HG02973 (cell line): ENCODE data around the gene NPR3.
"Not testable (repeated sequence)": the region's sequence is repeated elsewhere in the genome, so short reads cannot be mapped to it uniquely, and the experiment has no call there.

Experiments used
- ATAC-seq: cut with Tn5 transposase; IDR thresholded peaks from one replicate; pipeline ENCODE4 v1.9.1; 2021; ENCODE audit warnings: moderate library complexity; ENCODE audit not compliant: unreplicated experiment

Gene NPR3

GRCh38 chr5:32760091-32760509, 49.0 kb downstream of the NPR3 start:
- ATAC-seq = no peak

DNA sequence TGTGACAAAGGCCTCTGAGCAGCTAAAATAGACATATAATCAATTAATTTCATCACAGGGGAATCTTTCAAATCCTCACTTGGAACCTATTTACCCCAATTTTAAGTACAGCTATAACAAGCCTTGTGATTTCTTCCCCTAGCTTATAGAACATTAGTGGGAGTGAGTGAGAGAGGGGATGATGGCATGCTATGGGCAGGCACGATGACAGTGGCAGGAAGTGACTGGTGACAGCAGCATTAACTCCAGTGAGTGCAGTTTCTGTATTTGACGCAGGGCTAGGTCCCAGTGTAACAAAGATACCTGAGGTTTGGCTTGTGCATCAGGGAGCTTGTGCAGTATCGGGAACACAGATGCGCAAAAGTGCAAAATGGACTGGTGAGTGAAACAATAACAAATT, 54.1 kb downstream of the NPR3 start:
- ATAC-seq = no peak

- no peak for ATAC-seq
Measured at GRCh38 chr5:32767948-32768467, 56.9 kb downstream of the NPR3 start.

DNA sequence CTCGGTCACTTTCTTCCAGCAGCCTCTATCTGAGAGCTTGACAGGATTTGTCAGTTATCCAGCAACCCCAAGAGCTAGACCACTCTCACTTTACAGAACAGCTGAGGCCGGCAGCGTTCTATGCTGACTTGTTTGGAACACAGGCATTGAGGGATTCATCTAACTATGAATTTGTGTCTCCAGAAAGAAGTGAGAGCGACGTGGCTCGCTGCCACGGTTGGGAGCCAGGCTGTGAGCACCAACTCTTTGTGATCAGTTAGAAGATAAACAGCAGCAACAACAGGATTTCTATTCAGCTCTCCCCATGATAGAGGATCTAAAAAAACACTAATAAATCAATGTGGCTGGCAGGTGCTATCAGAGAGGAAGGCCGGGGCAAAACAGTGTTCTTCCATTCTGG, 58.6 kb downstream of the NPR3 start:
- no peak for ATAC-seq

GRCh38 chr5:32770444-32770843, 59.3 kb downstream of the NPR3 start:
- no peak for ATAC-seq

DNA sequence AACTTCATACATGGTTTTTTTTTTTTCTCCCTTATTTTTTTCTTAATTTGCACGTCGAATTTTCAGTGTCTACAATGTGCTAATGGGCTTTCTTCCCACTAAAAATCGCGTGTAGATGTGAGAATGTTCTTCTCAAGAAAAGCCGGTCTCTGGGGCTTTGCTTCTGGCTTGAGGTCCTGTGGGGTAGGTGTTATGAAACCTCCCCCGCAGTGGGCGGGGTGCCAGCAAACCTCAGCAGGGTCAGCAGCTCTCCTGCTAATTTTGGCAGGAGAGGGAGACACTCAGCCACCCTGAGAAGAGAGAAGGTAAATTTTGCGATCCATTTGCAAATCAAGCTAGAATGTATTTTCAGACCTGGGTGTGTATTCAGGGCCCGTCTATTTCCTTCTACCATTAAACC, 59.9 kb downstream of the NPR3 start:
- no peak for ATAC-seq

- no peak for ATAC-seq
Measured at GRCh38 chr5:32773944-32774343, 62.8 kb downstream of the NPR3 start.

- no peak for ATAC-seq
Measured at GRCh38 chr5:32776200-32776599, 65.1 kb downstream of the NPR3 start.

DNA sequence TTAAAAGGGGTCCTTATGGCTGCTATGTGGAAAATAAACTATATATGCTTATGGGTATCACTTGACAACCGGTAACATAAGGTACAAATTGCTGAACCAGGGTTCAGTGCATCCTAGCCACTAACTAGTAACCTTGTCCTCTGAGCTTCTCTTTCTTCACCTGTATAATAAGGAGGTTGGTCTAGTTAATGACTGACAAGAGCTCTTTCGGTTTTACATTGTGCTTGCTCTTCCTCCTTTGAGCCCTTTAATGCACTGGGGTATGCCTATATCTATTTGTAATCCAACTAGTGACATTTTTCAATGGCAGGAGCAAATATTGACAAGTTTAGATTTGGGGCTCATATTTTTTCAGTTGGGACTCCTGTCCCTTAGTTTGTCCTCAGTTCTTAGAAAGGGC, 66.1 kb downstream of the NPR3 start:
- no peak for ATAC-seq

DNA sequence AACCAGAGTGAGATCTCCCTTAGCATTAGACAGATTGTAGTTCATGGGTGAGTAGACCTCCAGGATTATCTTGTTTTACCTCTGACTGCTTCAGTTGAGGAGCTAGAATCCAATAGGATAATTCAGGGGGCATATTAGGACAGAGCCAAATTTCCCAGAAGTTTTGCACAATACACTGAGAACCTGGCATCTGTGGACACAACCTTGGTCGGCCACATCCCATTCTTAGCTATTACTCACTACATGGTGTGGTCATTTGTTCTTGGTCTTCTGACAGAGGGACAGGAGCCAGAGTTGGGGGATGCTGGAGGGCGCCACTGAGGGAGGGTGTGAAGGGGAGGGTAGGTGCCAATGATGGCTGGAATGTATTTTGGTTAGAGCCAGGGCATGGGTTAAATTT, 66.6 kb downstream of the NPR3 start:
- ATAC-seq = no peak

GRCh38 chr5:32778403-32778802, 67.3 kb downstream of the NPR3 start:
- ATAC-seq = no peak

DNA sequence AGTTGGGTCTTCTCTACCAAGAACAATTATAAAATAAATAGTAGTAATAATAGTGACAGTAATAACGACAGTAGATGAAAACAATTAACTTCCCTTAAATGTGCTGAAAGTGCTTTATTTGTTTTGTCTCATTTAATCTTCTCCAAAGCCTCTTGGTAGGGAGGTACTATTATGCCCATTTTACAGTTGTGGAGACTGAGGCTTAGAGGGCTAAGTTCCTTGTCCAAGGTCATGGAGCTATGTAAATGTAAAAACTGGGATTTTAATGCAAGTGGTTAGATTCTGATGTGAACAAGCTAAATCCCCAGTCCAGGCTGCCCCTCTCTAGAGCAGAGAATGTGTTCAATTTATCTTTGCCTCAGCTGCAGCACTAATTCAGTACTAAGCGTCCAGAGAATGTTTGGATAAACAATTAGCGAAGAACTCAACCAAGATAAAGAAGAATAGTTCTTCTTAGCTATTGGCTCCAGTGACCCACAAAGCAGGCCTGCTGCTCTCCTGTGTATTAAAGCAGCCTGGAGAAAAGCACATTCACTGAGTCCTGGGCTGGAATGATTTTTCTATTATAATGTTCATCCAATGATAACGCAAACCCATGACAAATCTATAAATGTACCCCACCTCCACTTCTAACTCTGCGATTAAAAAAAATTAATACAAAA, 68.8 kb downstream of the NPR3 start:
- no peak for ATAC-seq

GRCh38 chr5:32780508-32780919, 69.4 kb downstream of the NPR3 start:
- ATAC-seq = no peak

DNA sequence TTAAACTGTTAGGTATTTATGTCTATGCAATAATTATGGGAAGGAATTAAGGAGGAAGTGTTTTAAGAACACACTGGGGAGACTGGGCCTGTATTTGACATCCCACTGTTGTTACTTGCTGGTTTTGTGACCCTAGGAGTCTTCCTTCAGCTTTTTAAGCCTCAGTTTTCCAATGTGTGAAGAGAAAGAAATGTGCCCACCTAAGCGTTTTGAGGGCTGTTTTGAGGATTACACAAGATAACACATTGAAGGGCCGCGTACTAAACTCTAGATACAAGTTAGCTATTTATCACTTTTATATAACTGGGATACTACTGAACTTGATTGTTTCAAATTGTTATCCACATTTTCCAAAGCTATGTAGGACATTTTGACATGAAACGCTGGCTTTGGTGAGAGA, 72.5 kb downstream of the NPR3 start:
- no peak for ATAC-seq

DNA sequence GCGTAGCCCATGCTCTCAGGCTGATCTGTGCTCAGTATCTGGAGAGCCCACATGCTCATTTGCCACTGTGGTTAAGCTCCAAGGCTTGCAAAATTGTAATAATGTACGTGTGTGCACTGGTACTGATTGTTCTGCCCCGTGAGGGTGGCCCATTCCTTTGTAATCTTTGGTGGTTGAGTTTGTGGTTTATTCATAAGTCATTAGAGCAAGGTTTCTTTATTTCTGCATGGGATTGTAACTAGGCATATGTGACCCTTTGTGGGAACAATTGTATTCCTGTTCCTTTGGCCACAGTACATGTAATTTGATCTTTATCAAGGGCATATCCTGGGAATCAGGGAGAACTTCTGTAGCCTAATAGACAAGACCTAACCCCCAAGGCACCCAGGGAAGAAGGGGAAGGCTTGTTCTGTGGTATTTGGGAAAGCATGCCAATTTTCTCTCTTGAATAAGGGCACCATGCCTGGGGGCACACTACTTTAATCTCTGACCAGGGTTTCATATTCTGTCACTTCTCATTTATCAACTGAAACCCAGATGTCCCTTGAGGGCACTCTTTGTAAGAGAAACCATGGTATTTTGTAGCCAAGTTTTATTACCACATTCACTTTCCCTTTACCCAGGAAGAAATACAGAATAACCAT, 74.6 kb downstream of the NPR3 start:
- no peak for ATAC-seq

DNA sequence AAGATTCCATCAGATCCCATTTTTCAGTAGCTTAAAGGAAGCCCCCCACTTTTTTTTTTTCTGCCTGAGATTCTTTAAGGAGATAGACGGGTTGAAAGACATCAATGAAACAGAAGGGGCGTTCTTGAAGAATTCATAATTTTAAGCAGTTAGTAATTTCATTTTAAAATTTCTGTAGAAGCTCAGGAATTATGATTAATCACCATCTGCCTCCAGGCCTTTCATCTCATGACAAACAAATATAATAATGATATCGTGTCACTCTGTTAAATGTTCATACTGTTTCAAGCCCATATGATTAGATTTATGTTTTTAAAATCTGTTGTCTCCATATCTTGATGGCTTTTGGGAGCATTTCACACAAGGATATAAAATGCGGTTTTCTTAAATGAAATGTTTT, 75.2 kb downstream of the NPR3 start:
- ATAC-seq = no peak

DNA sequence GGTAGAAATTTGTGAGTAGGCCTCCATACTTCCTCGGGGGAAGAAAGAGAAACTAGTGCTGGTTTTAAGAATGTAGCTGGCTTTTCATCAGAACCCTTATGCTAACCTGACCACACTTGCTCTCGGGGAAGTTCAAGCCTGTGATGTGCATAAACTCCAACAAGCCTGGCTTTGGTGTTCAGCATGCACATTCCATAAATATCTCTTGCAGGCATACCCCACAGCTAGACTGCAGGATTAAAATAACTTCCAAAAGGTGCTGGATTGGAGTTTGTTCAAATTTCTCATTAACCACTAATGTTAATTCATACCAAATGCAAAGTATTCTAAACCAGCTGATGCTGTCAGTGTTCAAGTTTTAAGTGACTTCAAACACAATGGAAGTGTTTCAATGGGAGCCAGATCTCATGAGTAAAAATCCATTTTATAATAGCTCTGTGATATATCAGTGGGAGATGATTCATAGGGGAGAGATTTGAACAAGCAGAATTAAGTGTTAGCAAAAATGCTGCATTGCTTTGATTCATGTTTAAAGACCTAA, 79.4 kb downstream of the NPR3 start:
- ATAC-seq = no peak

DNA sequence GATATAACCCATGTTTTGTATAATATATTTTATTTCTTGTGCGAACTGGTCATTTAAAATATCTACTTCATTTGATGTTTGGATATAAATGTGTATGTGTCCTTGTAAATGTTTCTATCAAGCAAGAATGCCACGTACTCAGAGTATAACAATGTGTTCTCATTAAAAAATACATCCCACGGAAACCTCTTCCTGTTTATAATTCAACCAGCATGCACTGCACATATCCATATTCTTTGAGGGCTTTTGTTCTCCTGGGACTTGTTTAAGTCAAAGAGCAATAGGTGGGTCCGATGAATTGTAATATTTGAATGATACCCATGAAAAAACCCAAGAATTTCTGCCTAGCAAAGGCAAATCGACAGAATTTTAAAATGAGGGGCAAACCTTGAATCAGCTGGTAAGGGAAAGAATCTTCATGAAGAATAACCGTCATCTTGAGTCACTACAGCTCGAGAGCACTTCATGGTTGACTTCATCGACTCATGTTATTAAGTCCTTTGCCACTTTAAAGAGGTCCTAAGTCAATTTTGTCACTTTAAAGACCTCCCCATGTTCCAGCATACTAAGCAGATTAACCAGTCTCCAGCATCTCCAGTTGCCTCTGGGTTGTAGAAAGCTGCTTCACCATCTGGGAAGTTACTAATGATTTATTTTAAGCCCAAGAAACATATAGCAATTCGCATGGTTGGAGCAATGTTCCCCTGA, 80.6 kb downstream of the NPR3 start:
- ATAC-seq = no peak

DNA sequence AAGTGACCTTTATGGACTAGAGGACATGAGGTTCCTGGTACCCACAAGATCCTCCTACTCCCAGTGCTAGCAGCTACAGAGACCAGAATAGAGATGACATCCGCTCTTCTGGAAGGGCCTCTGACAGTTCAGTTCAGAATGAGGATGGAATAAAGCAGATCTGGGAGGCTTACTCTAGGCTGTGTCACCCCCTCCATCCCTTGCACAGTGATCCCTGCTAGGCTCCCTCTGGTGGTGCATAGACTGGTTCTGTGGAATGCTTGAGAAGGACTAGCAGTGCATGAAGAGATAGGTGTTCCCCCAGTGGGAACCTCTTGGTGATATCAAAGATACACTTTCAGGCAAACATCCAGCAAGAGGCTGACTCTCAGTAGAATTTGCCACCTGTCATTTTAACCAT, 83.0 kb downstream of the NPR3 start:
- no peak for ATAC-seq

GRCh38 chr5:32802764-32803163, 91.6 kb downstream of the NPR3 start:
- ATAC-seq = no peak

DNA sequence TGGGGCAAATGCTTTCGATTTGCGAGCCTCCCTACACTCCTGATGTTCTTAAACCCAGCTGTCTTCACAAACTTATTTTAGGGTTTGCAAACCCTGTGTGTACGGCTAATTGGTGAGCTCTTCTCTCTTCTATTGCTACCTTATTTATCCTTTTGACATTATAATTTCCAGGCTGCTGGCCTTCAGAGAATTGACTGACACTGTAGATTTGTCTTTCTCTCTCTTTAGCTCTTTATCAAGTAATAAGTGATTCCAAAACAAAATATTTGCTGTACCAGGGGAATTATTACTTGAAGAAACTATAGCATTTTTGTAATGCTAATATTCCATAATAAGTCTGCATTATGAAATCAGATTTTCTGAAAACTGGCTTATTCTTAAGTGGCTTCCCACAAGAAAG, 92.5 kb downstream of the NPR3 start:
- ATAC-seq = no peak

DNA sequence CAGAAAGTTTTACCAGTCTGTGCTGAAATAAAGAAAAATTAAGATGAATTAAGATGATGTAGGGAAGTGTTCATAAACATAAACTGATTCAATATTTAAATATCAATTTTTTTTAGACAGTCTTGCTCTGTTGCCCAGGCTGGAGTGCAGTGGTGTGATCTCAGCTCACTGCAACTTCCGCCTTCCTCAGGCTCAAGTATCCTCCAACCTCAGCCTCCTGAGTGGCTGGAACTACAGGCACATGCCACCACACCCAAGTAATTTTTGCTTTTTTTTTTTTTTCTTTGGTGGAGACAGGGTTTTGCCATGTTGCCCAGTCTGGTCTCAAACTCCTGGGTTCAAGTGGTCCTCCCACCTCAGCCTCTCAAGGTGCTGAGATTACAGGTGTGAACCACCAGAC, 94.3 kb downstream of the NPR3 start:
- ATAC-seq = not testable (repeated sequence)
